A673 (cell line): ENCODE results near the gene CLEC2A. TPM values are rescaled to one million over a fixed set of nuclear protein-coding genes. Genes with fewer than 3 reads are reported as not detected.

Source experiments
- BruUV-seq: library from RNA; stranded (reverse); fragments of 400-500 nt; replicated peaks from 2 replicates; lab custom pipeline; 2021; lab: Mats Ljungman, UMichigan
- CTCF ChIA-PET: fragments of 300-600 bp; sonication (Branson Sonifier 250); formaldehyde crosslinking; loops from one replicate; lab custom pipeline; 2022; ENCODE audit warnings: antibody characterized with exemption; lab: Charles Lee
- POLR2A ChIA-PET: fragments of 300-600 bp; sonication (Branson Sonifier 250); formaldehyde crosslinking; loops from one replicate; lab custom pipeline; 2022; ENCODE audit warnings: antibody characterized with exemption; ENCODE audit not compliant: low non-redundant PET; lab: Charles Lee
- DNase-seq: peaks from one replicate; pipeline ENCODE4 v3.0.0-alpha.2; 2015; ENCODE audit warnings: low spot score
- H3K27ac ChIP-seq: fragments of 200-600 bp; sonication (generic); 2 replicates; pipeline ENCODE4 v1.5.1; 2016; ENCODE audit warnings: mixed run types, low read depth, mild to moderate bottlenecking, mixed read lengths, antibody characterized with exemption, low read length; ENCODE audit not compliant: poor library complexity, severe bottlenecking
- H3K27me3 ChIP-seq: fragments of 200-600 bp; sonication (generic); replicated peaks from 2 replicates; pipeline ENCODE4 v1.6.1; 2017; ENCODE audit warnings: mixed run types, low read depth, mild to moderate bottlenecking, mixed read lengths, antibody characterized with exemption, low read length; ENCODE audit not compliant: insufficient read depth, poor library complexity
- H3K36me3 ChIP-seq: fragments of 200-600 bp; sonication (generic); 2 replicates; pipeline ENCODE4 v1.6.1; 2016; ENCODE audit warnings: mixed run types, mild to moderate bottlenecking, mixed read lengths, antibody characterized with exemption, low read length; ENCODE audit not compliant: insufficient read depth, poor library complexity, severe bottlenecking
- H3K4me1 ChIP-seq: fragments of 200-600 bp; sonication (generic); 2 replicates; pipeline ENCODE4 v1.6.1; 2017; ENCODE audit warnings: mixed run types, mild to moderate bottlenecking, mixed read lengths, antibody characterized with exemption, low read length; ENCODE audit not compliant: insufficient read depth, poor library complexity, severe bottlenecking
- H3K4me3 ChIP-seq: fragments of 200-600 bp; sonication (generic); 2 replicates; pipeline ENCODE4 v1.5.1; 2016; ENCODE audit warnings: low read depth, mixed run types, mild to moderate bottlenecking, mixed read lengths, low read length; ENCODE audit not compliant: poor library complexity, severe bottlenecking
- H3K9me3 ChIP-seq: fragments of 200-600 bp; sonication (generic); 2 replicates; pipeline ENCODE4 v1.6.1; 2016; ENCODE audit warnings: mixed run types, low read depth, mild to moderate bottlenecking, mixed read lengths, antibody characterized with exemption, low read length; ENCODE audit not compliant: poor library complexity, severe bottlenecking
- CTCF ChIP-seq: fragments of 300-800, 200-600 bp; sonication (generic); conservative IDR thresholded peaks from 2 replicates; pipeline ENCODE4 v1.5.1; 2017; ENCODE audit warnings: low read depth, mild to moderate bottlenecking, antibody characterized with exemption, low read length, moderate library complexity, mixed read lengths
- EZH2 ChIP-seq: fragments of 200-600 bp; sonication (generic); IDR thresholded peaks from 2 replicates; pipeline ENCODE4 v1.6.1; 2017; ENCODE audit warnings: borderline replicate concordance, low read depth, mild to moderate bottlenecking, mixed read lengths, antibody characterized with exemption, low read length; ENCODE audit not compliant: poor library complexity, severe bottlenecking
- intact Hi-C: fragments of 100-400 bp; cut with micrococcal nuclease; formaldehyde crosslinking; loops from one replicate; pipeline ENCODE4 v1.10.0; 2022; ENCODE audit not compliant: unreplicated experiment
- total RNA-seq: library from RNA; stranded (reverse); gene quantifications from 2 replicates; pipeline ENCODE4 v1.2.3, GENCODE V29; 2021

CLEC2A gene
- total RNA-seq, 1 experiment from 2014 or later: not detected

DNA sequence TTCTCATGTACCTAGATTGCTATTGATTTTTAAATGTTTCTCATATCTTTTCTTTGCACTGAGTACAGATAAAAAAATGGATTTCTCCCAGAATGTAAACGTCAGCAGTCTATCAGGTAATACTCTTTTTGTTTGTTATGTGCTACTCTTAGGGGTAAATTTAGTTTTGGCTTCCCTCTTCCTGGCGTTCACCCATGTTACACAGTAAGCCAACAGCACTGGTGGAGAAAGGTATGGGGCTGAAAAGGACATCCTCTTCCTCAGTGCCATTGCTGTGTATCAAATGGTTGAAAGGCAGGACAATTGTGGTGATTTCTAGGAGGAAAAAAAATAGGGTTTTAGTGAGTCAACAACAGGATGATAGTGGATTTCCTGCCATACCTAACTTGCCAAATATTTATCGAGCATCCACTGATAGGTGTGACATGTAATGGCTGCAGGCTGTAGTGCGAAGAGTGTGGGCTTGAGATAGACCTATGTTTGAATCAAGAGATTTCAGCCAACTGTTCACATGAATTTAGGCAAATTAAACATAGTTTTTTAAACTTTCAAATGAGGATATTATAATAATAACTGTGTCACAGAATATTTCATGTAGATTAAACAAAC is 43.4 kb downstream of the CLEC2A start:
- no peaks in the 10 kb centered on the region for H3K9me3 ChIP-seq

GRCh38 chr12:9883175-9883574 is 49.0 kb downstream of the CLEC2A start:
- Histone ChIP-seq H3K27ac (no peak overlapping the region), H3K4me1 (no peaks in the 10 kb centered on the region), H3K9me3 (no peaks in the 10 kb centered on the region), H3K27me3 (no peaks in the 10 kb centered on the region), H3K4me3 (no peak overlapping the region), H3K36me3 (no peaks in the 10 kb centered on the region)
- DNase-seq: no peak
- ChIA-PET POLR2A (no interaction called here), CTCF (no interaction called here)
- BruUV-seq: no TSS peak
- TF ChIP-seq CTCF (no peak), EZH2 (no peak)
- intact Hi-C loops: no loop called here

More for the DNA sequence above, 43.4 kb downstream of the CLEC2A start:
- CTCF ChIA-PET: no interaction called here
- peaks cover 4% of the 10 kb centered on the region for H3K27me3 ChIP-seq
- intact Hi-C loops: no loop called here
- no peaks in the 10 kb centered on the region for H3K36me3 ChIP-seq
- no peak for TF ChIP-seq EZH2
- no peak for TF ChIP-seq CTCF
- H3K4me3 ChIP-seq: no peak overlapping the region
- BruUV-seq: no TSS peak
- H3K27ac ChIP-seq: no peak overlapping the region
- H3K4me1 ChIP-seq: no peaks in the 10 kb centered on the region
- POLR2A ChIA-PET: no interaction called here
- no peak for DNase-seq

GRCh38 chr12:9881988-9882387 is 50.2 kb downstream of the CLEC2A start:
- no peaks in the 10 kb centered on the region for H3K4me1 ChIP-seq
- DNase-seq: no peak
- H3K27ac ChIP-seq: no peak overlapping the region
- H3K27me3 ChIP-seq: no peaks in the 10 kb centered on the region
- TF ChIP-seq EZH2: no peak
- TF ChIP-seq CTCF: no peak
- intact Hi-C loops: no loop called here
- H3K36me3 ChIP-seq: no peaks in the 10 kb centered on the region
- BruUV-seq: no TSS peak
- POLR2A ChIA-PET: no interaction called here
- no peak overlapping the region for H3K4me3 ChIP-seq
- CTCF ChIA-PET: no interaction called here
- no peaks in the 10 kb centered on the region for H3K9me3 ChIP-seq
